Subcutaneous abdominal adipose tissue (tissue), 5 donors: Measurements from ENCODE around the gene QTRT2.

Experiments
- H3K27ac ChIP-seq: one replicate; pipeline ENCODE4 v1.7.0; 2013; ENCODE audit warnings: low read depth, mild to moderate bottlenecking, inconsistent platforms, low read length, moderate library complexity
- H3K27me3 ChIP-seq, 5 donors: one replicate each; pipeline ENCODE4 v1.7.0; 2013; ENCODE audit warnings: low read length in 5 of 5, inconsistent platforms in 1 of 5; ENCODE audit not compliant: control insufficient read depth in 5 of 5, insufficient read depth in 4 of 5
- H3K36me3 ChIP-seq, 5 donors: one replicate each; pipeline ENCODE4 v1.7.0; 2013; ENCODE audit warnings: low read length in 5 of 5; ENCODE audit not compliant: control insufficient read depth in 5 of 5, insufficient read depth in 5 of 5
- H3K4me1 ChIP-seq, 5 donors: one replicate each; pipeline ENCODE4 v1.7.0; 2013; ENCODE audit warnings: low read length in 5 of 5, mild to moderate bottlenecking in 3 of 5, moderate library complexity in 1 of 5; ENCODE audit not compliant: control insufficient read depth in 5 of 5, insufficient read depth in 5 of 5
- H3K4me3 ChIP-seq, 5 donors: one replicate each; pipeline ENCODE4 v1.7.0; 2013; ENCODE audit warnings: low read length in 5 of 5, low read depth in 1 of 5
- H3K9ac ChIP-seq, 5 donors: one replicate each; pipeline ENCODE4 v1.7.0; 2013; ENCODE audit warnings: low read length in 5 of 5, mild to moderate bottlenecking in 4 of 5, moderate library complexity in 3 of 5
- H3K9me3 ChIP-seq, 5 donors: one replicate each; pipeline ENCODE4 v1.7.0; 2013; ENCODE audit warnings: low read length in 5 of 5; ENCODE audit not compliant: control insufficient read depth in 5 of 5
- donor health status: healthy.
- donor health status: healthy.
- donor health status: healthy.
- donor health status: healthy.
- donor health status: healthy.

Gene QTRT2

DNA sequence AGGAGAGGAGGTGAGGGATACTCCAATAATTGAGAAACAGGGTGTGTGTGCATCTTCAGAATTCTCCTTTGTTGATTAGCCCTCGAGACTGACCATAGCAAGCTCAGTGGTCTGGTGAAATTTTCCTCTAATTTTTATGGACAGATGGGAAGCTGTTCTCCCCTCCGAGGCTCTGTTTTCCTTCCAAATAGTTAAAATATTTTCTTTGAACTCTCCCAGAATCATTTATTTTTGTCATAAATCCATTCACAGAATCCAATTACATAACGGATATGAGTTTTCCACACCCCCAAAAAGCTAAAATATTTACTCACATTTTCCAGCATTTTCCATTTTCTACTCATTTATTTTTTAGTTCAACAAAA, 36.5 kb downstream of the QTRT2 start:
- H3K27ac ChIP-seq: no peak overlapping the region
- peak overlapping the region in 2 of 5 donors; percentile 28 to 40 for H3K4me3 ChIP-seq
- H3K9me3 ChIP-seq: no peaks in the 10 kb centered on the region
- H3K9ac ChIP-seq: no peak overlapping the region
- no peaks in the 10 kb centered on the region for H3K27me3 ChIP-seq
- H3K4me1 ChIP-seq: peaks cover 0 to 16% (median 0%) of the 10 kb centered on the region in 5 donors
- H3K36me3 ChIP-seq: peaks cover 0 to 3% (median 0%) of the 10 kb centered on the region in 5 donors

DNA sequence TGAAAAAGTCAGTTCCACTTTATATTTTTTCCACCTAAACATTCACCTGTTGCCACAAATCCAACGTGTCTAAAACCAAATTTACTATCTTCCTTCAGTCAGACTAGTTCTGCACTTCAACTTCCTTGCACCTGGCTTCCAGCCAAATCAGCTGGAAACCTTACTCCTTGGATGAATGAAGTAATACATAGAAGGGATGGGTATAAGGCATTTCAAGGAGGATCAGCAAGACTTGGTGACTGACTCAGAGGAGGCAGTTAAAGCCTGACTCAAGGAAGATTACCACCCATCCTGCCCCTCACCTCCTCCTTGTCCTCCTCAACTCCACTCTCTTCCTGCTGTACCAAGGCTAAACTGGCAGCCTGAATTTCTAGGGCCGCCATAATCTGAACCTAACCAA, 37.1 kb downstream of the QTRT2 start:
- no peak overlapping the region for H3K9ac ChIP-seq
- peaks cover 0 to 16% (median 0%) of the 10 kb centered on the region in 5 donors for H3K4me1 ChIP-seq

DNA sequence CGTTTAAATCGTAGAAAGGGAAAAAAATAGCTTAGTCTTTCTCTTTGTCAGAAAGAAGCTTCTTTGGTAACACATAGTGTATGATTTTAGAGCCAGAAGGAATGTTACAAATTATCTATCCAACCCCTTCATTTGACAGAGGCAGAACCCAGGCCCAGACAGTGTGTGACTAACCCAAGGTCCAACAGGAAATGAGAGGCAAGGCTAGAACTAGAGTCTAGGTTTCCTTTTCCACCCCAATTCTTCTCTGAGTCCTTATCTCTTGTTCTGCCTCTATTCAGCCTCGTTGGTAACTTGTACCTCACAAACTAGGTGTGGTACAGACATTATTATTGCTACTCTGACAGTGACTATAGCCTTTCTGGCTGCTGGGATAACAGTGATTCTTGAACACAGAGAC, 39.3 kb downstream of the QTRT2 start:
- no peaks in the 10 kb centered on the region for H3K27me3 ChIP-seq
- no peaks in the 10 kb centered on the region for H3K9me3 ChIP-seq
- H3K9ac ChIP-seq: no peak overlapping the region
- H3K4me1 ChIP-seq: peaks cover 0 to 16% (median 0%) of the 10 kb centered on the region in 5 donors
- no peak overlapping the region for H3K27ac ChIP-seq
- H3K4me3 ChIP-seq: no peak overlapping the region
- no peaks in the 10 kb centered on the region for H3K36me3 ChIP-seq

More for the DNA sequence above, 37.1 kb downstream of the QTRT2 start:
- Histone ChIP-seq H3K9me3 (no peaks in the 10 kb centered on the region), H3K27ac (no peak overlapping the region), H3K36me3 (peaks cover 0 to 3% (median 0%) of the 10 kb centered on the region in 5 donors), H3K27me3 (no peaks in the 10 kb centered on the region), H3K4me3 (no peak overlapping the region)

DNA sequence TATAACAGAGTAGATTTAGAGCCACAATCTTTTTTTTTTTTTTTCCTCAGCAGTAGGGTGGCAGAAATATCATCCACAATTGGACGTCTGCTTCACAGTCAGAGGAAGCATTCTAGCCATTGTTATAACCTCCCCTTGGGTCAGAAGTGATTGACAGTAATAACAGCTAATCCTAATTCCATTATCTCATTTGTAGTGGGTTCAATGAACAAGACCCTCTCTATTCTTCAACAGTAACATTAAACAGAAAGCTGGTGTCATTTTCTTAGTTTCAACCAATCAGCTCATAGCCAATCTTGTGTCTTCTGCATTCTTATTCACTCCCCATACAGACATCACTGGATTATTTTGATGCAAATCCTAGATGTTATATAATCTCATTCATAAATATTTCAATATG, 44.6 kb downstream of the QTRT2 start:
- Histone ChIP-seq H3K4me1 (no peaks in the 10 kb centered on the region), H3K9ac (no peak overlapping the region), H3K27me3 (no peaks in the 10 kb centered on the region), H3K36me3 (no peaks in the 10 kb centered on the region), H3K27ac (no peak overlapping the region), H3K9me3 (no peaks in the 10 kb centered on the region), H3K4me3 (no peak overlapping the region)

DNA sequence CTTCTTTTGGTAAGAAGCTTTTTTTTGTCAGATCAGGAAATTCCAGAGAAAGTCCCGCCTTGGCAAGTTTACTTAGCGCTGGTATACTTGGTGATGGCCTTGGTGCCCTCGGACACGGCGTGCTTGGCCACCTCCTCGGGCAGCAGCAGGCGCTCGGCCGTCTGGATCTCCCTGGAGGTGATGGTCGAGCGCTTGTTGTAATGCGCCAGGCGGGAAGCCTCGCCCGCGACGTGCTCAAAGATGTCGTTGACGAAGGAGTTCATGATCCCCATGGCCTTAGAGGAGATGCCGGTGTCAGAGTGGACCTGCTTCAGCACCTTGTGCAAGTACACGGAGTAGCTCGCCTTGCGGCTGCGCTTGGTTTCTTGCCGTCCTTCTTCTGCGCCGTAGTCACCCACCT, 46.6 kb downstream of the QTRT2 start:
- no peaks in the 10 kb centered on the region for H3K9me3 ChIP-seq
- no peaks in the 10 kb centered on the region for H3K4me1 ChIP-seq
- H3K27me3 ChIP-seq: no peaks in the 10 kb centered on the region
- no peak overlapping the region for H3K27ac ChIP-seq
- H3K9ac ChIP-seq: no peak overlapping the region
- no peaks in the 10 kb centered on the region for H3K36me3 ChIP-seq
- H3K4me3 ChIP-seq: no peak overlapping the region

DNA sequence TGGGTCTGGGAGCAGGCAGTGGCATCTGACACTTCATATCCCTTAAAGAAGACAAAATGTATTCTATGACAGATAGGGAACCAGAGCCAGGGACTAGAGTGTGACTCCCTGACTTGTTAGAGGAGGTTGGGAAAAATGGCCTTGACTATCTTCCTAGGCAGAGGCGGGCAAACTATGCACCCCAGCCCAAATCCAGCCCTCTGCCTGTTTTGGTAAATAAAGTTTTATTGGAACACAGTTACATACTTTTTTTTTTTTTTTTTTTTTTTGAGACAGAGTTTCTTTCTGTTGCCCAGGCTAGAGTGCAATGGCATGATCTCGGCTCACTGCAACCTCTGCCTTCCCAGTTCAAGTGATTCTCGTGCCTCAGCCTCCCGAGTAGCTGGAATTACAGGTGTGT, 47.3 kb downstream of the QTRT2 start:
- no peak overlapping the region for H3K27ac ChIP-seq
- H3K9ac ChIP-seq: no peak overlapping the region
- H3K4me1 ChIP-seq: no peaks in the 10 kb centered on the region
- H3K27me3 ChIP-seq: no peaks in the 10 kb centered on the region
- H3K9me3 ChIP-seq: no peaks in the 10 kb centered on the region
- no peak overlapping the region for H3K4me3 ChIP-seq
- H3K36me3 ChIP-seq: no peaks in the 10 kb centered on the region

DNA sequence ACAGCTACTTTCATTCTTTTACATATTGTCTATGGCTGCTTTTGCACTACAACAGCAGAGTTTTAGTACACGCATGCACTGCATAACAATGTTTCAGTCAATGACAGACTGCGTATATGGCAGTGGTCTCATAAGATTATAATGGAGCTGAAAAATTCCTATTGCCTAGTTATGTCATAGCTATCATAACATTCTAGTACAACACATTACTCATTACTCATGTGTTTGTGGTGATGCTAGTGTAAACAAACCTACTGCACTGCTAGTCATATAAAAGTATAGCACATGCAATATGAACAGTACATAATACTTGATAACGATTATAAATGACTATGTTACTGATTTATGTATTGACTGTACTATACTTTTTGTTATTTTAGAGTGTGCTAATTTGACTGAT, 47.9 kb downstream of the QTRT2 start:
- Histone ChIP-seq H3K27me3 (no peaks in the 10 kb centered on the region), H3K4me3 (no peak overlapping the region), H3K27ac (no peak overlapping the region), H3K9ac (no peak overlapping the region), H3K9me3 (no peaks in the 10 kb centered on the region), H3K36me3 (no peaks in the 10 kb centered on the region), H3K4me1 (no peaks in the 10 kb centered on the region)

DNA sequence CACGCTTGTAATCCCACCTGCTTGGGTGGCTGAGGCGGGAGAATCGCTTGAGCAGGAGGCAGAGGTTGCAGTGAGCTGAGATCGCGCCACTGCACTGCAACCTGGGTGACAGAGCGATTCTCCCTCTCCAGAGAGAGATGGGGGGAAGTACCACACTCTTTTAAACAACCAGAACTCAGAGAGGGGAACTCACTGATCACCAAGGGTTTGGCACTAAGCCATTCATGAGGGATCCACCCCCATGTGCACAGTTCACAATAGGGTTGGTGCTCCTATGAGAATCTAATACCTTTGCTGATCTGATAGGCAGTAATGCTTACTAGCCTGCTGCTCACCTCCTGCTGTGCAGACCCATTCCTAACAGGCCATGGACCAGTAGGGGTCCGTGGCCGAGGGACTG, 51.6 kb downstream of the QTRT2 start:
- Histone ChIP-seq H3K36me3 (no peaks in the 10 kb centered on the region), H3K27me3 (no peaks in the 10 kb centered on the region), H3K9ac (no peak overlapping the region), H3K9me3 (no peaks in the 10 kb centered on the region), H3K27ac (no peak overlapping the region), H3K4me3 (no peak overlapping the region), H3K4me1 (no peaks in the 10 kb centered on the region)

DNA sequence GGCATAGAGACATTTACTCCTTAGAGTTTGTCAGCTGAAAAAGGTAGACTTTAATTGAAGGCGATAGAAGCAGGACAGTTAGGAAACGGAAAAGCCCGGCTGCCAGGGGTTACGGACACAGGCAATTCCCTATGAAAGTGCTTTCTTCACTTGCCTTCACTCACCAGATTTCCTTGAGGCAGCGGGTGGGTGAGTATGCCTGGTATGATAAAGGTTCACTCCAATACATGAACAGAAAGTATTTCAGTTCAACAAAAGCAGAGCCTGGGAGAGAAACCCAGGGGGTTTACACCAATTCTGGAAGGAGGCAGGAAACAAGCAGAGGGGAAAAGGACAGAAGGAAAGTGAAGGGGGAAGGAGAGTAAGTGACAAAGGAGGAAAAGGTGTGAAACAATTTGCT, 53.9 kb downstream of the QTRT2 start:
- Histone ChIP-seq H3K9ac (no peak overlapping the region), H3K4me1 (no peaks in the 10 kb centered on the region), H3K27ac (no peak overlapping the region), H3K9me3 (no peaks in the 10 kb centered on the region), H3K4me3 (no peak overlapping the region), H3K27me3 (no peaks in the 10 kb centered on the region), H3K36me3 (no peaks in the 10 kb centered on the region)

DNA sequence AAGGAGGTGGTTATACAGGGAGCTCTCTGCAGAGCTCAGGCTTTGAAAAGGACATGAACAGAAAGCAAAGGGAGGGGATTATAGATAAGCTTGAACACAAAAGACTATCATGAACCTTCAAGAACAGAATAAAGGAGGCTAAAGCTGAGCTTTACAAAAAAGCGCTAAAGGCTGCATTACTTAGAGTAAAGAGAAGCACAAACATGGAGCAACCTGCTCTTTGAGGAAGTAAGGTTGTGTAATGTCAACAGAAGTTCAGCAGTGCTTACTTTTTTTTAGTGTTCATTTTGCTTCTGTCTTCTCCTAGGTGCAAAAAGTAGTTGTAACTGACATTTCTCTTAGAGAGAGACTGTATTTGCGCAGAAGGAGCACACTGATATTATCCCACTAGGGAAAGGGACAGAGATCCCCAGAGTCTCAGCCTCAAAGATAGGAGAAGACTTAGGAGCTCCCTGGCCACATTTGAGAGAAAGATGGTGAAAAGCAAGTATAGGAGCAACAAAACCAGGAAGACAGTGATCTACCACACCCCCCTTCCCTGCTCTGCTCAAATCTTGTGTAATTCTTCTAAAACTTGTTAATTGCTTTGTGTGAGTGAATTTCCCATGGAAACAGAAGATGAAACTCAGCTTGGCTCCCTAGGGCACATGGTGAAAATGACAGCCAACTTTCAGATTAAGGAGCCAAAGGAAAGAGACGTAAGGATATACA, 54.7 kb downstream of the QTRT2 start:
- Histone ChIP-seq H3K9ac (no peak overlapping the region), H3K4me1 (no peaks in the 10 kb centered on the region), H3K9me3 (no peaks in the 10 kb centered on the region), H3K27me3 (no peaks in the 10 kb centered on the region), H3K36me3 (no peaks in the 10 kb centered on the region), H3K27ac (no peak overlapping the region), H3K4me3 (no peak overlapping the region)
